Suprapubic skin (tissue), 4 donors: ENCODE data around the gene SYNPO.

Source experiments
- CTCF ChIP-seq, 2 donors: fragments of 200-600 bp in 1 of 2; fragments of 450-650 bp in 1 of 2; sonication (generic) in 1 of 2; IDR thresholded peaks; one replicate each; pipeline ENCODE4 v1.5.1; 2016 to 2019; ENCODE audit warnings: antibody characterized with exemption in 2 of 2, mild to moderate bottlenecking in 1 of 2, moderate library complexity in 1 of 2
- EP300 ChIP-seq: sonication (generic); formaldehyde crosslinking; IDR thresholded peaks from one replicate; pipeline ENCODE4 v1.6.1; 2017; ENCODE audit warnings: antibody characterized with exemption
- POLR2A ChIP-seq, 2 donors: fragments of 450-650 bp; IDR thresholded peaks; one replicate each; pipeline ENCODE4 v1.6.1; 2017; ENCODE audit warnings: antibody characterized with exemption in 2 of 2, mild to moderate bottlenecking in 2 of 2, moderate library complexity in 2 of 2
- POLR2AphosphoS5 ChIP-seq, 3 donors: sonication (generic); formaldehyde crosslinking; IDR thresholded peaks; one replicate each; pipeline ENCODE4 v1.6.1; 2017; ENCODE audit warnings: antibody characterized with exemption in 3 of 3

- TF ChIP-seq POLR2AphosphoS5 (IDR thresholded peaks at IDR 0.05) (no peak), CTCF (IDR thresholded peaks at IDR 0.05) (no peak), EP300 (no peak), POLR2A (IDR thresholded peaks at IDR 0.05) (no peak)
Measured at GRCh38 chr5:150641824-150642566, 1.5 kb downstream of the SYNPO start.
